Endodermal cell (in vitro differentiated cells): ENCODE data around the gene TIGIT. TPM values are rescaled to one million over a fixed set of nuclear protein-coding genes. Genes with fewer than 3 reads are reported as not detected.

ENCODE experiments used
- DNase-seq: peaks from one replicate; pipeline ENCODE4 v3.0.0-alpha.2; 2017
- H3K27ac ChIP-seq: 2 replicates; pipeline ENCODE4 v1.5.1; 2013; ENCODE audit warnings: mild to moderate bottlenecking, low read depth, low read length, moderate library complexity
- H3K27me3 ChIP-seq: 2 replicates; pipeline ENCODE4 v1.6.1; 2013; ENCODE audit warnings: mild to moderate bottlenecking, low read length, moderate library complexity; ENCODE audit not compliant: insufficient read depth, control insufficient read depth, poor library complexity, severe bottlenecking
- H3K36me3 ChIP-seq: 2 replicates; pipeline ENCODE4 v1.7.0; 2013; ENCODE audit warnings: mild to moderate bottlenecking, low read length, moderate library complexity; ENCODE audit not compliant: control insufficient read depth, insufficient read depth
- H3K4me1 ChIP-seq: one replicate; pipeline ENCODE4 v1.7.0; 2013; ENCODE audit warnings: low read length; ENCODE audit not compliant: control insufficient read depth, insufficient read depth
- H3K4me3 ChIP-seq: 2 replicates; pipeline ENCODE4 v1.5.1; 2013; ENCODE audit warnings: mild to moderate bottlenecking, low read length, moderate library complexity
- H3K9ac ChIP-seq: 2 replicates; pipeline ENCODE4 v1.6.1; 2013; ENCODE audit warnings: mild to moderate bottlenecking, low read length, moderate library complexity; ENCODE audit not compliant: poor library complexity, severe bottlenecking; ENCODE audit errors: extremely low read depth
- H3K9me3 ChIP-seq: 2 replicates; pipeline ENCODE4 v1.6.1; 2013; ENCODE audit warnings: mild to moderate bottlenecking, low read length, moderate library complexity; ENCODE audit not compliant: control insufficient read depth
- H3K27ac Mint-ChIP-seq: 2 replicates; pipeline ENCODE4 v1.8.0; 2020; ENCODE audit warnings: mixed read lengths
- H3K27me3 Mint-ChIP-seq: 2 replicates; pipeline ENCODE4 v1.8.0; 2021; ENCODE audit warnings: mild to moderate bottlenecking, mixed read lengths; ENCODE audit not compliant: insufficient read depth
- H3K36me3 Mint-ChIP-seq: 2 replicates; pipeline ENCODE4 v1.8.0; 2020; ENCODE audit warnings: low read depth, mixed read lengths
- H3K4me1 Mint-ChIP-seq: 2 replicates; pipeline ENCODE4 v1.8.0; 2020; ENCODE audit warnings: mixed read lengths
- H3K4me3 Mint-ChIP-seq: 2 replicates; pipeline ENCODE4 v1.8.0; 2020; ENCODE audit warnings: mild to moderate bottlenecking, moderate library complexity, mixed read lengths
- H3K9me3 Mint-ChIP-seq: 2 replicates; pipeline ENCODE4 v1.8.0; 2020; ENCODE audit warnings: mild to moderate bottlenecking, mixed read lengths
- WGBS, 2 experiments: methylation state at CpG; one replicate each; pipeline versions ENCODE4 v1.1.5 to v1.1.7; 2013; ENCODE audit warnings: missing lambda C conversion rate in 2 of 2, mixed read lengths in 1 of 2; ENCODE audit not compliant: insufficient coverage in 1 of 2, insufficient read length in 1 of 2; 5-methylcytosine and 5-hydroxymethylcytosine counted together
- total RNA-seq, 2 donors: library from RNA; stranded (reverse); fragmentation: NEBNext Ultra II Directional in 1 of 2; extraction: Animal tissue kit (Norgen Biotek cat#: 25700) in 1 of 2; gene quantifications; 2 replicates in 1 of 2; 3 replicates in 1 of 2; pipeline ENCODE4 v1.2.1, GENCODE V29; 2021
- TF ChIP-seq, protein P1 (sequence below): fragments of 200-600 bp; sonication (generic); conservative IDR thresholded peaks from 2 replicates; pipeline ENCODE4 v1.5.0; 2021; ENCODE audit warnings: antibody characterized with exemption, mild to moderate bottlenecking

The TIGIT gene
- total RNA-seq, 2 donors from 2014 or later, result not detected

GRCh38 chr3:114313426-114313825 lies 19.6 kb downstream of the TIGIT start:
- no peaks in the 10 kb centered on the region for H3K27me3 Mint-ChIP-seq

GRCh38 chr3:114314282-114314681 lies 20.5 kb downstream of the TIGIT start:
- Mint-ChIP-seq H3K9me3 (no peaks in the 10 kb centered on the region), H3K36me3 (no peaks in the 10 kb centered on the region), H3K4me3 (no peak overlapping the region), H3K4me1 (peaks cover 11% of the 10 kb centered on the region), H3K27ac (no peak overlapping the region), H3K27me3 (no peaks in the 10 kb centered on the region)
- Histone ChIP-seq H3K9me3 (no peaks in the 10 kb centered on the region), H3K4me1 (peaks cover 1% of the 10 kb centered on the region), H3K27me3 (no peaks in the 10 kb centered on the region), H3K36me3 (no peaks in the 10 kb centered on the region), H3K4me3 (no peak overlapping the region), H3K9ac (no peak overlapping the region), H3K27ac (no peak overlapping the region)
- TF ChIP-seq, protein P1, sequence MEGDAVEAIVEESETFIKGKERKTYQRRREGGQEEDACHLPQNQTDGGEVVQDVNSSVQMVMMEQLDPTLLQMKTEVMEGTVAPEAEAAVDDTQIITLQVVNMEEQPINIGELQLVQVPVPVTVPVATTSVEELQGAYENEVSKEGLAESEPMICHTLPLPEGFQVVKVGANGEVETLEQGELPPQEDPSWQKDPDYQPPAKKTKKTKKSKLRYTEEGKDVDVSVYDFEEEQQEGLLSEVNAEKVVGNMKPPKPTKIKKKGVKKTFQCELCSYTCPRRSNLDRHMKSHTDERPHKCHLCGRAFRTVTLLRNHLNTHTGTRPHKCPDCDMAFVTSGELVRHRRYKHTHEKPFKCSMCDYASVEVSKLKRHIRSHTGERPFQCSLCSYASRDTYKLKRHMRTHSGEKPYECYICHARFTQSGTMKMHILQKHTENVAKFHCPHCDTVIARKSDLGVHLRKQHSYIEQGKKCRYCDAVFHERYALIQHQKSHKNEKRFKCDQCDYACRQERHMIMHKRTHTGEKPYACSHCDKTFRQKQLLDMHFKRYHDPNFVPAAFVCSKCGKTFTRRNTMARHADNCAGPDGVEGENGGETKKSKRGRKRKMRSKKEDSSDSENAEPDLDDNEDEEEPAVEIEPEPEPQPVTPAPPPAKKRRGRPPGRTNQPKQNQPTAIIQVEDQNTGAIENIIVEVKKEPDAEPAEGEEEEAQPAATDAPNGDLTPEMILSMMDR, result no peak
- WGBS, 2 experiments, result 92 to 100% methylated on average over 1 of the region's 2 CpGs
- no peak for DNase-seq

More at GRCh38 chr3:114313426-114313825, 19.6 kb downstream of the TIGIT start:
- 95 to 100% methylated on average over 2 of the region's 2 CpGs for WGBS, 2 experiments
- H3K9me3 ChIP-seq, result no peaks in the 10 kb centered on the region
- H3K27me3 ChIP-seq, result no peaks in the 10 kb centered on the region
- H3K4me1 ChIP-seq, result no peaks in the 10 kb centered on the region
- H3K27ac Mint-ChIP-seq, result no peak overlapping the region
- TF ChIP-seq, protein P1, result no peak
- H3K4me3 ChIP-seq, result no peak overlapping the region
- peaks cover 4% of the 10 kb centered on the region for H3K4me1 Mint-ChIP-seq
- H3K27ac ChIP-seq, result no peak overlapping the region
- no peak for DNase-seq
- H3K36me3 ChIP-seq, result no peaks in the 10 kb centered on the region
- H3K9ac ChIP-seq, result no peak overlapping the region
- no peaks in the 10 kb centered on the region for H3K9me3 Mint-ChIP-seq
- H3K36me3 Mint-ChIP-seq, result no peaks in the 10 kb centered on the region
- H3K4me3 Mint-ChIP-seq, result no peak overlapping the region

DNA sequence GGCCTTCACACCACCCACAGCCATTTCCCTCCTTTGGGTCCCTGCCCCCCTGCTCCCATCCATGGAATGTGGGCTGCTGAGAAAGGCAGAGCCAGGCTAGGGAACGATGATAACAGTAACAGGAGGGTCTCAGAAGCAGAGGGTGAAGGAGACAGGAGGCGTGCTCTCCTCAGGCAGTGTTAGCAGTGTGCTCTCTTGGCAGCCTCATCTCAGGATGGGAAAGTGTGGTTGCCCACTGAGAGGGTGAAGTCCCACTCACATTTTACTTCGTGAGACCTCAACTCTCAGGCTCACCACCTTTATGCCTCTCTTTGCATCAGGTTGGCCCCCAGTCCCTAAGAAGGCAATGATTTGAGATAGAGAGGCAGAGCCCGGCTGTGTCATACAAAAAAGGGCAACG lies 24.5 kb downstream of the TIGIT start:
- Histone ChIP-seq H3K4me3 (no peak overlapping the region), H3K27me3 (no peaks in the 10 kb centered on the region), H3K36me3 (no peaks in the 10 kb centered on the region), H3K9ac (no peak overlapping the region), H3K27ac (no peak overlapping the region), H3K9me3 (no peaks in the 10 kb centered on the region), H3K4me1 (peaks cover 6% of the 10 kb centered on the region)
- WGBS, 2 experiments, result 75 to 79% methylated on average over 3 to 5 of the region's 5 CpGs
- peak; percentile 55 for DNase-seq
- H3K4me3 Mint-ChIP-seq, result no peak overlapping the region
- H3K27ac Mint-ChIP-seq, result peak overlapping the region; percentile 33
- no peaks in the 10 kb centered on the region for H3K9me3 Mint-ChIP-seq
- no peaks in the 10 kb centered on the region for H3K27me3 Mint-ChIP-seq
- TF ChIP-seq, protein P1, result no peak
- H3K4me1 Mint-ChIP-seq, result peaks cover 20% of the 10 kb centered on the region
- no peaks in the 10 kb centered on the region for H3K36me3 Mint-ChIP-seq
